ENCODE data around the gene SPINK5. TPM values are rescaled to one million over a fixed set of nuclear protein-coding genes. Genes with fewer than 3 reads are reported as not detected.

The SPINK5 gene
- total RNA-seq, 1 donor from 2014 or later = 19.7 TPM

DNA sequence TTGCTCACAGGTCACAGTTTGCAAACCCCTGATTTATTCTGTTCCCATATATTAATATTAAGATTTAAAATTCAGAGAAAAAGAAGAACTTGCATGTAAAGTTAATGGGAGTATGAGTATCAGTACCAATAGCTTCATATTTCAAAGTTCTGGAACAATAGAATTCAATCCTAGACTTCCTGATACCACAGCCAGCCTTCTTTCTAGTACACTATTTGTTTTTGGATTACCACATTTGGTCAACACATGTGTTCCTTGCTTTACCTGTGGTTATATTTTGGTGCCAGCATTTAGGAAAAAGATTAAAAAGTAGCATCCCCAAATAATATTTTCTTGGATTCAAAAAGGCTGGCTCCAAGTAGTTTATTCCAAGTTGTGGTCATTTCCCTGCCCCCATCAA, 49.5 kb downstream of the SPINK5 start:
- Mint-ChIP-seq H3K36me3 (ENCODE audit: insufficient read depth) (peaks cover 30% of the 10 kb centered on the region), H3K9me3 (ENCODE audit: low read depth) (no peaks in the 10 kb centered on the region), H3K27me3 (no peaks in the 10 kb centered on the region), H3K4me1 (ENCODE audit: low read depth) (peaks cover 7% of the 10 kb centered on the region), H3K4me3 (ENCODE audit: low read depth) (no peak overlapping the region), H3K27ac (no peak overlapping the region)
- no peak for TF ChIP-seq CTCF (IDR thresholded peaks at IDR 0.05; ENCODE audit: unreplicated experiment)
- no peak for DNase-seq (ENCODE audit: low spot score, unreplicated experiment)

- H3K4me3 Mint-ChIP-seq (ENCODE audit: low read depth) = no peak overlapping the region
- no peaks in the 10 kb centered on the region for H3K27me3 Mint-ChIP-seq
- no peak for DNase-seq (ENCODE audit: low spot score, unreplicated experiment)
- no peak for TF ChIP-seq CTCF (IDR thresholded peaks at IDR 0.05; ENCODE audit: unreplicated experiment)
- peaks cover 42% of the 10 kb centered on the region for H3K36me3 Mint-ChIP-seq (ENCODE audit: insufficient read depth)
- H3K27ac Mint-ChIP-seq = no peak overlapping the region
- no peaks in the 10 kb centered on the region for H3K9me3 Mint-ChIP-seq (ENCODE audit: low read depth)
- peaks cover 5% of the 10 kb centered on the region for H3K4me1 Mint-ChIP-seq (ENCODE audit: low read depth)
These were observed 56.5 kb downstream of the SPINK5 start for GRCh38 chr5:148120317-148120716.

DNA sequence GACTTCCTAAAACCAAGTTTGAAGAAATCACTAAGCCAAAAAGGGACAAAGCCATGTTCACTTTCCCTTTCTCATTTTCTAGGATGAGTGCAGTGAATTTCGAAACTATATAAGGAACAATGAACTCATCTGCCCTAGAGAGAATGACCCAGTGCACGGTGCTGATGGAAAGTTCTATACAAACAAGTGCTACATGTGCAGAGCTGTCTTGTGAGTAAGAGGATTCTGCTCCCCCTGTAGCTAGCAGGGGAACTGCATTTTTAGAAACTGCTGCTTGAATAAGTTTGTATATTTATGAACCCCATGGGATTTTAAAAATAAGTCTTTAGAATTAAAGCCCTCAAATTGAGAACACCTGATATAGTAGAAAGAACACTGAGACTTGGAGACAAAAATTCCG, 61.9 kb downstream of the SPINK5 start:
- Mint-ChIP-seq H3K27ac (no peak overlapping the region), H3K4me1 (ENCODE audit: low read depth) (no peaks in the 10 kb centered on the region), H3K27me3 (no peaks in the 10 kb centered on the region), H3K4me3 (ENCODE audit: low read depth) (no peak overlapping the region), H3K36me3 (ENCODE audit: insufficient read depth) (peaks cover 27% of the 10 kb centered on the region), H3K9me3 (ENCODE audit: low read depth) (no peaks in the 10 kb centered on the region)
- no peak for DNase-seq (ENCODE audit: low spot score, unreplicated experiment)
- TF ChIP-seq CTCF (IDR thresholded peaks at IDR 0.05; ENCODE audit: unreplicated experiment) = no peak

DNA sequence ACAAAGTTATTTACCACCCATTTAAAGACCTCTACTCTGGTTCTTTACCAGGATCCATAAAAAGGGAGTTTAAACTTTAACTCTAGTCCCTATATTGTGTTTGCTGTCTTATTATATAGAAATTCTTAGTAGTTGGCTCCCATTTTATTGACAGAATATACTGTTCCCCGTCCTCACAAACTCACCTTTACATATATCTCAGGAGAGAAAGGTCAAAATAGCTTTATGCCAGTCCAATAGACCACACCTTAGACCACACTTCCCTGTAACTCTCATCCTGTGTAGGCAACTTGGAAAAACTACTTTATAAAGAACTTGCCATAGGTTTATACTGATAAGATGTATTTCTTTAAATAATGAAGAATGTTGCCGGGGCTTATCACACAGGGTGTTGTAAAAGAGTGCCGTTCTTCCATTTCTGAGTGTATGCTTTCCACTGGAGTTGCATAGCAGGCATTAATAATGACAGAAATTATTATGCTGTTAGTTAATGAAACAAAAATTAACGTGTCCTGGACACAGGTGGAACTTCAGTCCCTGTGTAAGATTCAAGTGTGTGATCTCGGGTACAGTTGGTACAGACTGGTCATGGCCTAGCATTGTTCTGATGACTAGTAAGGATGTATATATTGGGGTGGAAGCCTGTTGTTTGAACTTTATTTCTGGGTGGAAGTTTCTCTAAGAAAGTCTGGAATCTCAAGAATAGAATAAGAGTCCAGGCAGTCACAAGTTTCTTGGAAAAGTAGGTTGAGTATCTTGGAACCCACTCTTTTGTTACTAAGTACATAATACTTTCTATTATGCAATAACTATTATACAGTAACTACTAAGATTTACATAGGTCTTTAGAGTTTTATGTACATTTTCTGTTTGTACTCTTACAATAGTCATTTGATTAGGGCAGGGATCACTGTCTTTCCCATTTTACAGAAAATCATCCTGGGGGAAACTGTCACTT, 71.6 kb downstream of the SPINK5 start:
- peaks cover 8% of the 10 kb centered on the region for H3K4me1 Mint-ChIP-seq (ENCODE audit: low read depth)
- no peaks in the 10 kb centered on the region for H3K27me3 Mint-ChIP-seq
- peaks cover 6% of the 10 kb centered on the region for H3K36me3 Mint-ChIP-seq (ENCODE audit: insufficient read depth)
- DNase-seq (ENCODE audit: low spot score, unreplicated experiment) = no peak
- H3K27ac Mint-ChIP-seq = no peak overlapping the region
- no peak overlapping the region for H3K4me3 Mint-ChIP-seq (ENCODE audit: low read depth)
- no peak for TF ChIP-seq CTCF (IDR thresholded peaks at IDR 0.05; ENCODE audit: unreplicated experiment)
- no peaks in the 10 kb centered on the region for H3K9me3 Mint-ChIP-seq (ENCODE audit: low read depth)

DNA sequence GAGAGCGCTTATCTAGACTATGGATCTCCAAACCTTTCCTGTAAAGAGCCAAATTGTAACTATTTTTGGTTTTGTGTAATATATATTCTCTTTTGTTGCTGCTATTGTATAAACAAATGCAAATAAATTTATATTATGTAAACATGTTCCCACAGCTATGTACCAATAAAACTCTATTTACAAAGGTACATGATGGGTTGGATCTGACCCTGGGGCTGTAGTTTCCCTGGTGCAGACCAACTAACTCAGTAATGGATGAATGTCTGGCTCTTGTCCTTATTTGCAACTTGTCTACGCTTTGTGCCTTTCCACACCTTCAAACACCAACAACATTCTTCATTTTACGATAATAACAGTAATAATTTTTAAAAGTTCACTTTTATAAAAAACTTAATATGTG, 77.1 kb downstream of the SPINK5 start:
- Mint-ChIP-seq H3K27ac (no peak overlapping the region), H3K27me3 (no peaks in the 10 kb centered on the region), H3K4me1 (ENCODE audit: low read depth) (peaks cover 16% of the 10 kb centered on the region), H3K4me3 (ENCODE audit: low read depth) (no peak overlapping the region), H3K9me3 (ENCODE audit: low read depth) (peaks cover 8% of the 10 kb centered on the region), H3K36me3 (ENCODE audit: insufficient read depth) (peaks cover 7% of the 10 kb centered on the region)
- TF ChIP-seq CTCF (IDR thresholded peaks at IDR 0.05; ENCODE audit: unreplicated experiment) = no peak
- no peak for DNase-seq (ENCODE audit: low spot score, unreplicated experiment)

All from progenitor cell of endocrine pancreas (in vitro differentiated cells).